ENCODE data around the gene ANKRD9.

ANKRD9 gene

GRCh38 chr14:102502571-102502970 lies 7.0 kb downstream of the ANKRD9 start:
- in situ Hi-C loops (cut with MboI; ENCODE audit: low pct_unique_long_range_greater_than_20kb, low sequenced_read_pairs), result no loop called here
- no peak for DNase-seq

- in situ Hi-C loops (cut with MboI; ENCODE audit: low pct_unique_long_range_greater_than_20kb, low sequenced_read_pairs), result no loop called here
- DNase-seq, result no peak
These were observed 7.7 kb downstream of the ANKRD9 start for GRCh38 chr14:102501751-102502315.

GRCh38 chr14:102500713-102501112 lies 8.9 kb downstream of the ANKRD9 start:
- no peak for DNase-seq
- in situ Hi-C loops (cut with MboI; ENCODE audit: low pct_unique_long_range_greater_than_20kb, low sequenced_read_pairs), result no loop called here

- in situ Hi-C loops (cut with MboI; ENCODE audit: low pct_unique_long_range_greater_than_20kb, low sequenced_read_pairs), result no loop called here
- peak; percentile 23 for DNase-seq
These were observed 9.4 kb downstream of the ANKRD9 start for GRCh38 chr14:102500158-102500662.

GRCh38 chr14:102499401-102500157 lies 10.0 kb downstream of the ANKRD9 start:
- in situ Hi-C loops (cut with MboI; ENCODE audit: low pct_unique_long_range_greater_than_20kb, low sequenced_read_pairs), result no loop called here
- no peak for DNase-seq

- in situ Hi-C loops (cut with MboI; ENCODE audit: low pct_unique_long_range_greater_than_20kb, low sequenced_read_pairs), result no loop called here
- DNase-seq, result no peak
These were observed 10.8 kb downstream of the ANKRD9 start for GRCh38 chr14:102498678-102499265.

GRCh38 chr14:102497998-102498677 lies 11.4 kb downstream of the ANKRD9 start:
- in situ Hi-C loops (cut with MboI; ENCODE audit: low pct_unique_long_range_greater_than_20kb, low sequenced_read_pairs), result no loop called here
- no peak for DNase-seq

GRCh38 chr14:102496958-102497744 lies 12.4 kb downstream of the ANKRD9 start:
- DNase-seq, result no peak
- in situ Hi-C loops (cut with MboI; ENCODE audit: low pct_unique_long_range_greater_than_20kb, low sequenced_read_pairs), result no loop called here

- in situ Hi-C loops (cut with MboI; ENCODE audit: low pct_unique_long_range_greater_than_20kb, low sequenced_read_pairs), result no loop called here
These were observed 13.3 kb downstream of the ANKRD9 start for GRCh38 chr14:102496331-102496691.

GRCh38 chr14:102495491-102496330 lies 13.9 kb downstream of the ANKRD9 start:
- no peak for DNase-seq
- in situ Hi-C loops (cut with MboI; ENCODE audit: low pct_unique_long_range_greater_than_20kb, low sequenced_read_pairs), result no loop called here

More at GRCh38 chr14:102496331-102496691, 13.3 kb downstream of the ANKRD9 start:
- no peak for DNase-seq

GRCh38 chr14:102493585-102493984 lies 16.0 kb downstream of the ANKRD9 start:
- in situ Hi-C loops (cut with MboI; ENCODE audit: low pct_unique_long_range_greater_than_20kb, low sequenced_read_pairs), result no loop called here
- no peak for DNase-seq

- DNase-seq, result no peak
- in situ Hi-C loops (cut with MboI; ENCODE audit: low pct_unique_long_range_greater_than_20kb, low sequenced_read_pairs), result no loop called here
These were observed 16.5 kb downstream of the ANKRD9 start for GRCh38 chr14:102493096-102493495.

- DNase-seq, result no peak
- in situ Hi-C loops (cut with MboI; ENCODE audit: low pct_unique_long_range_greater_than_20kb, low sequenced_read_pairs), result no loop called here
These were observed 17.1 kb downstream of the ANKRD9 start for GRCh38 chr14:102492531-102492910.

- in situ Hi-C loops (cut with MboI; ENCODE audit: low pct_unique_long_range_greater_than_20kb, low sequenced_read_pairs), result no loop called here
- DNase-seq, result no peak
These were observed 17.6 kb downstream of the ANKRD9 start for GRCh38 chr14:102491786-102492530.

- in situ Hi-C loops (cut with MboI; ENCODE audit: low pct_unique_long_range_greater_than_20kb, low sequenced_read_pairs), result no loop called here
- no peak for DNase-seq
These were observed 18.2 kb downstream of the ANKRD9 start for GRCh38 chr14:102491366-102491765.

GRCh38 chr14:102490456-102490855 lies 19.1 kb downstream of the ANKRD9 start:
- in situ Hi-C loops (cut with MboI; ENCODE audit: low pct_unique_long_range_greater_than_20kb, low sequenced_read_pairs), result no loop called here
- DNase-seq, result no peak

- DNase-seq, result no peak
- in situ Hi-C loops (cut with MboI; ENCODE audit: low pct_unique_long_range_greater_than_20kb, low sequenced_read_pairs), result no loop called here
These were observed 22.4 kb downstream of the ANKRD9 start for GRCh38 chr14:102487204-102487577.
